Pulmonary artery endothelial cell (primary cell): ENCODE data around the gene ALX3. TPM values are rescaled to one million over a fixed set of nuclear protein-coding genes. Genes with fewer than 3 reads are reported as not detected.

Source experiments
- DNase-seq: peaks from one replicate; pipeline ENCODE4 v3.0.0-alpha.2; 2011; ENCODE audit warnings: low read depth, low spot score
- total RNA-seq: library from RNA; depleted of rRNA; stranded (reverse); fragments of >200 nt; gene quantifications from 2 replicates; pipeline ENCODE4 v1.2.3, GENCODE V29; 2014

ALX3 gene
- total RNA-seq, 1 donor from 2014 or later: not detected

DNA sequence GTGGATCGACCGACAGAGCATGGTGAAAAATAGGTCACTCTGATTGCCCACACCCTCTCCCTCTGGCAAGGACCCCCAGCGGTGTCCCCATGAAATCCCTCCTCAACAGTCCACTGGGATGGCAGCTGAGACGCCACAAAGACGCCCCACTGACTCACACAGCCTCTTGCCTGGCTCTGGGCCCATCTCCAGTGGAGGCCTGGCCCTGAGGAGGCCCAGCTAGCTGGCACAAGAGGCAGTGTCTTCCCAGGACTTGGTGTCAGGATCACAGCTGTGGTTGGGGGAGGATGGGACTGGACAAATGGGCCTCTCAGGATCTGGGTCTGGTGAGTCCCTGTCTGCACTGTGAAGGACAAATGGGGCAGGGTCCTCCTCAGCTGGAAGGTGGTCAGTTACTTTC, 4.6 kb downstream of the ALX3 start:
- no peak for DNase-seq

DNA sequence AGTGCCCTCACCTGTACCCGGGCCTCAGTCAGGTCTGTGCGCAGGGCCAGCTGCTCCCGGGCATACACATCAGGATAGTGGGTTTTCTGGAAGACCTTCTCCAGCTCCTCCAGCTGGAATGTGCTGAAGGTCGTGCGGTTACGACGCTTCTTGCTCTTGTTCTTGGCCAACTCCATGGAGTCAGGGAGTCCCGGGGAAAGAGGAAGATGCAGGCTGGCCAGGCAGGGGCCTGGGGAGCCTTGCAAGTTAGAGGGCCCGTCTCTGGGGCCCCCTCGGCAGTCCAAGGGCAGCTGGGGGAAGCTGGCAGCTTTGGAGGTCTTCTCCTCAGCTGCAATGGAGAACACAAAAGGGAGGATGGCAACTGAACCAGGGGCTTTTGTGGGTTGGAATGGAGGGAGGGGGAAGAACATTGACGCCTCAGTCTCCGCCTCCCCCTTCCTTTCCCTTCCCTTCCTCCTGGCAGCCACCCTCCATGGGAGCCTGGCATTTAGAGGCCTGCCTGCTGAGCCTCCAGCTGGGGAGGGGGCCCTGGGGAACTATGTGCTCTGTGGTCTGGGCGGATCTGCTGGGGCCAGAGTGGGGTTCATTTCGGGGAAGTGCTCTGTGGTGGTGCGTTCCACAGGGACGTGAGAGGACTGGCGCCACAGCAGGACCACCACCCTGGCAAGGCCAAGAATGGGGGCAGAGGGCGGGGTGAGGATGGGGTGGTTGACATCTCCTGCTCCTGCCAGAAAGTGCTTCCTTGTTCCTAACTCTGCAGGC, 5.7 kb downstream of the ALX3 start:
- no peak for DNase-seq

DNA sequence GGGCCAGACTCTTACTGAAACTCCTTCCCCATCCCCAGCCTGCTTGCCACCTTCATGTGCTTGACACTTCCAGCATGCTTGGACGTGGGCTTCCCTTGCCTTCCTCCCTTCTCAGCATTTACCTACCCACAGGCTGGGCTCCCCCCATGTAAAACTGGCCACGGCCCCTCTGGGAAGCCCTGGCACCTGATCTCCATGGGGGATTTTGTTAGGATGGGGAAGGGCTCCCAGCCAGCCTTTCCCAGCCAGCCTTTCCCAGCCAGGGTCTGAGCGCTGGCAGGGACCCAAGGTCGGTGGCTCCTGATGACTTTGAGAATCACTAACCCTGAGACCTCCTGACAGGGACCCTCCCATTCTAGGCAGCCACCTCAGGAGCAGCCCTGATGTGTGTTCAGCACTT, 6.7 kb downstream of the ALX3 start:
- no peak for DNase-seq

DNA sequence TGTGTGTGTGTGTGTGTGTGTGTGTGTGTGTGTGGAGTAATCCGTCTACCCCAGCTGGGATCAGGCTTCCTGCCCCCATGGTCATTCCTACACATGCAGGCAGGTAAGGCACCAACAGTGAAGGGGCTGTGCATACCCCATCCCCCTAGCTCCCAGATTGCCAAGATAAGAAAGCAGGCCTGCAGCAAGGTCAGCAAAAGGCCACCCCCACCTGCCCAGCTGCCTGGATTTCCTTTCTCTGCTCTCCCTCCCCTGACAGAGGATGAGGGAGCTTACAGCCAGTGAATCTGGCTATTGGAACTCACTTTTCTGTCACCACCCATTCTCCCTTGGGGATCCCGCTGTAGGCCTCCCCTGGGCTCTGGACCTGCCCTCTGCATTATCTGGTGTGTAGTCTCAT, 7.9 kb downstream of the ALX3 start:
- DNase-seq: no peak

GRCh38 chr1:110061341-110061740, 9.1 kb downstream of the ALX3 start:
- DNase-seq: no peak

DNA sequence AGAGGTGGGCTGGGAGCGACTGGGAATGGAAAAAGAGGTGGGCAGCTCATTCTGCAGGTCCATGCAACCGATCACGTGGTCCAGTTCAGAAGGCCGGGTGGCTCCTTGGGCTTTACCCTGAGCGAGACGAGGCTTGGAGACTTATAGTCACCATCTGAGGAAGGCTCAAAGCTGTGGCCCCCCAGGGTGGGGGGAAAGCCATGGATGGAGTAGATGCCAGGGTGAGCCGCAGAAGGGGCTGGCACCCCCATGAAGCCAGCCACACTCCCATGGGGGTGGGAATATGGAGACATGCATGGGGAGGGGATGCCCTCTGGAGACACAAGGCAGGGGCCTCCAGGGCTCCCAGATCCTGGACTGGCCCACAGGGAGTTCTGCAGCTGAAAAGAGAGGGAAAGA, 9.8 kb downstream of the ALX3 start:
- no peak for DNase-seq

DNA sequence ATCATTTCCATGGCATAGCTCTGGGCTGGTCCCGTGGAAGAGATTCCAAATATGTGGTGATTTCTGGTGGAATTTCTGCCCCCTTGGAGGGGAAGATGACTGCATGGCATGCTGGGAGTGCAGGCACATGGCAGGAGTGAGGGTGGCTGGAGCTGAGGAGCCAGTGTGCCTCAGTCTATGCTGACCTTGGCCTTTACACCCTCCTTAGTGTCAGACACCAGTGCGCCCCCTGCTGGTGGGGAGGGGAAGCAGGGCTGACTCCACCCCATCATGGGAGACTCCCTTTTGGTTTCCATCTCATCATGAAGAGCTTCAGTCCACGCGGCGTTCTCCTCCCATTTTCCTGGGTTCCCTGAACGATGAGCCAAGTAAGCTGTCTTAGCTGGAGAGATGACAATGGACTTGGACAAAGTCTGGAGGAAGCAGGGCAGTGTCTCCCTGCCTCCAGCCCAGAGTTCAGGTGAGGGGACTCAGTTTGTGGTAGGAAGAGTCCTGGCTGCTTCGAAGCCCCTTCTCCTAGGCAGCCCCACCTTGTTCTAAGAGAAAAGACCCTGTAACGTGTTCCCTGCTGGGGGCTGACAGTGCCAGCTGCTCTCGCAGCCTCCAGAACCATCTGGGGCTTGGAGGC, 10.3 kb downstream of the ALX3 start:
- DNase-seq: no peak

- no peak for DNase-seq
These were observed 11.2 kb downstream of the ALX3 start for GRCh38 chr1:110059133-110059863.

DNA sequence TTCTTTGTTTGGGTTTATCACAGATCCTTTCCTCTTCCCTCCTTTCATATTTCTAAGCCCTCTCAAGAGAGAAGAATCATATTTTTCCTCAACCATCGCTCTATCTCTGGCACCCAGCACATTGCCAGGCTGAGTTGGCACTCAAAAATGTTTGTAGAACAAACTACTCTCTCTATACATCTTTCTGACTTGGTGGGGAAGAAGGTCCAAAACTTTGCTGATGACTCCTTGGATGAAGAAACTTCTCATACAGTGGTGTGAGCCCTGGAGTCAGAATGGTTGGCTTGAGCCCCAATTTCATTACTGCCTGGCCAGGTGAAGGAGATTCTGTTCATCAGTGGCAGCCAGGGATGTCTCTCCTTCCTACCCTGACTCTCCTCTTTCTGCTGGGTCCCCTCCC, 11.9 kb downstream of the ALX3 start:
- DNase-seq: no peak

DNA sequence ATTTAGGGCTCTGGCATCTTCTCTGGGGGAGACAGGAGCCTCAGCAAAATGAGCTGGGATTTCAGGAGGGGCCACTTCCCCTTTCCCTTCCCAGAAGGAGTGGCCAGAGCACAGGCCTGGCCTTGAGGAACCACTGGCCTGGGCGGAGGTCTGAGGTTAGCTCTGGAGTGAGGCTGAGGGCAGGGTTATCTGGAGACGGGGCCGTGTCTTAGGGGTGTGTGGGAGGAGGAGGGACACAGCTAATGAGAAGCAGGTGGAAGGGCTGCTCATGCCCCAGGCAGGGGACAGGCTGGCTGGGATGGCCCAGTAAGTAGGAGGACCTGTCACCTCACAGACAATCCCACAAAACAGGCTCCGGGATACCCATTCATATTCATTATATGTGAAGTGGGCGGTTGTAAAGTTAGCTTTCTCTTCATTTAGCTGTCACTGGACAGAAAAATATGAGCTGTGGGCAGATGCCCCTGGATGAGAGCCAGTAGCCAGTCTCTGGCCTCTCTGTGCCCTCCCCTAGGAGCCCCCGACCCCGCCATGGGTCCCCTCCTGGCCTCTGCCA, 12.4 kb downstream of the ALX3 start:
- DNase-seq: no peak

DNA sequence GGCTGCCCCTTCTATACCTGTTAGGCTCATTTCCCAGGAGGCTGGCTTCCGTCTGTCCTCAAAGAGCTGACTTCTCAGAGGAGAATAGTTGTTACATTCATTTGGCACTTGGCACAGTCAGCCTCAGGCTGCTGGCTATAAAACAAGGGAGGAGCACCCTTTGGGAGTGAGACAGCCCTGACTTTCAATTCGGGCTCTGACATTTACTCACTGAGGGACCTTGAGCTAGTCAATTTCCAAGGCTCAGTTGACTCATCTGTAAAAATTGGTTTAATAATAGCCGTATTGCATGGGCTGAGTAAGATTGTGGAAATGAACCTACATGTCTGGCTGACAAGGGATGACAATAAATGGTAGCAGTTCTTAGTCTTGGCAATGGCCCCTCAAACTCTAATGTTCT, 13.7 kb downstream of the ALX3 start:
- no peak for DNase-seq

DNA sequence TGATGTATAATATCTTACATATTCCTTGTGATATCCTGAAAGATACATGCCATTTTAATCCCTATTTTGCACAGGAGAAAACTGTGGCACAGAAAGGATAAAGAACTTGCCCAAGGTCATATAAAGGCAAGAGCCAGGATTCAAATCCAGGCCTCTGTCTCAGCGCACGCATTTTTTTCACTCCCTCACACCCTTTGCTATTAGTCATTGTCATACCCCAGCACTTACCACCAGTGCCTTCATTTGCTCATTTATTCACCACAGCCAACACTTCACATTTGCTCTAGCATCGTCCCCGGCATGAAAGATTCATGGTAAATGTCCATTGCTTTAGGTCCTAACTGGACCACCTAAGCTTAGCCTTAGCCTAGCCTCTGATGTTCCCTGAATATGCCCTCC, 14.2 kb downstream of the ALX3 start:
- DNase-seq: no peak

DNA sequence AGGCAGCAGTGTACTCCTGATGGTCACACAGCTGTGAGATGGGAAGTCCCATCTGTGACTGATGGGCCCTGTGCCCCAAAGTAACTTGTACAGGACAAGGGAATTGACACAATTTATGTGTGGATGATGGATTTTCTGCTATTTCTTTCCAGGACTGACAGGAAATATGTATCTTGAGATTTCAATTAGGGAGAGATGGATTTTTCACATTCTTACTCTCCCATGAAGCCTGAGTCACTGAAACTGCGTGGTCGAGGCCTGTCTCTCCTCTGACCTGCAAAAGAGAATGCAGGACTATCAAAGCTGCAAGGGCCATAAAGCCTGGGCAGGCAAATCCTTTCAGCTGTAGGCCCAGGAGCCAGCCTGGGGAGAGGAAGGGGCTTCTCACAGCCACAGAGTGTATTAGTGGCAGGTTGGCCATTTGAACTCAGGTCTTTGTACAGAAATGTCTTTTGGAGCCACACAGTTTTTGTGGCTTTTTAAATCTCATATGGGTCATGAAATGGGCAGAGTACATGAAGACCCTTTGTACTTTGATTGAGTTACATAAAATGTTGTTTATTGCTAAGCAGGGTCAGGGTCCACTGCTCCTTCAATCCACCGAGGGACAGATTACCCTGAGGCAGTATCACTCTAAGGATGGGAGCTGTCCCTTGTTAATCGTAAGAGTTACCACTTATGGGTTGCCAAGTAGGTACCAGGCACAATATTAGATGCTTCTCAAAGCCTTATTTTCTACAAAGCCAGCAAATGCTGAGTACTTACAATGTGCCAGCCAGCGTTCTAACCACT, 14.8 kb downstream of the ALX3 start:
- DNase-seq: no peak

GRCh38 chr1:110053552-110054428, 16.7 kb downstream of the ALX3 start:
- DNase-seq: no peak

- no peak for DNase-seq
These were observed 19.2 kb downstream of the ALX3 start for GRCh38 chr1:110051262-110051648.

DNA sequence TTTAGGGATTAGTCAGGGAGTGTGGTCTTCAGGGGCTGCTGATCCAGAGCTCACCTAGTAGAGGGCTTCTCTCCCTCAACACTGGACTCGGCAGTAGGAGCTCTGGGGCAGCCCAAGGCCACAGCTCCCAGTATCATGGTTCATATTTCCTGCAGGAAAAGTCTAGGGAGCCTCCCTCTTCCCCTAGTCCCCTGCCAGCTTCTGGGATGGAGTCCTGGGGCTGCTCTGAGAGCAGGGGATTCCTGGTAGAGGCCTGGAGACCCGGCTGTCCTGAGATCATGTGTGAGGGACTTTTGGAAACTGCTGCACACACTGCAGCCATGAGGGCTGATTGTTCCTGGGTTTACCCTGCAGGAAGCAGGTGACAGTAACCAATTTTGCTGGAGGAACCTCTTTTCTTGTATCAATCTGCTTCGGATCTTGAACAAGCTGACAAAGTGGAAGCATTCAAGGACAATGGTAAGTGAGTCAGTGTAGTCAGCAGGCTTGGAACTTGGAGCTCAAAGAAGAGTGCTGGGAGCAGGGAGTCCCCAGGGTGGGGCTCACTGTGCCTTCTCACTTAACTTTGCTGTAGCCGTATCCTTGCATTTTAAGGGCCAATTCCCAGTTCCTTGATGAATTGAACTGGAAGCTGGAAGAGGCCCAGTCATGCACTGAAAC, 19.7 kb downstream of the ALX3 start:
- no peak for DNase-seq

- DNase-seq: no peak
These were observed 20.5 kb downstream of the ALX3 start for GRCh38 chr1:110049801-110050601.

DNA sequence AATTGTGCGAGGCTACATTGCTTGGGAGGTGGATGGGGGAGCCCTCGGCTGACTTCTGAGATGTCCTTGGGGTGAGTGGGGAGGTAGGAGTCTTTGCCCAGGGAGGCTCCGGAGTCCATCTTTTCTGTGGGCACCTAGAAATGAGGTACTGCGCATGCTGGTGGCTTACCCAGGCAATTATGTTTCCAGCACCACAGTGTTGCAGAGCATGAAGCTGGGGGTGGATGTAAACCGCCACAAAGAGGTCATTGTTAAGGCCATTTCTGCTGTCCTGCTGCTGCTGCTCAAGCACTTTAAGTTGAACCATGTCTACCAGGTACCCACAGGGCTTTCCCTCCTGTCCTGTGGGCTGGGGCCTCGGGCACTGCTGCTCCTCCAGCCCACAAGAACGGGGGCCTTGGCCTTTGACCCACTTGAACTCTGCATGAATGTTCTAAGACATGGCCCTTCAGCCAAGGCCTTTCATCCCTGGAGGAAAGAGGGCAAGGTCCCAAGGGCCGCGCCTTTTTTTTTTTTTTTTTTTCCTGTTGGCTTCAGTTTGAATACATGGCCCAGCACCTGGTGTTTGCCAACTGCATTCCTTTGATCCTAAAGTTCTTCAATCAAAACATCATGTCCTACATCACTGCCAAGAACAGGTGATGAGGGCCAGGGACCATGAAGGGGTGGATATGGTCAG, 21.4 kb downstream of the ALX3 start:
- no peak for DNase-seq

GRCh38 chr1:110048240-110048639, 22.2 kb downstream of the ALX3 start:
- DNase-seq: no peak
